HCT116 (cell line): ENCODE data around the gene SHC4. TPM values are rescaled to one million over a fixed set of nuclear protein-coding genes. Genes with fewer than 3 reads are reported as not detected.

ENCODE experiments used
- ATAC-seq: fragments of 200-7000 bp; cut with Tn5 transposase; 2 replicates; pipeline ENCODE4 v1.9.1; 2020; ENCODE audit warnings: mild to moderate bottlenecking, moderate library complexity
- BruUV-seq: library from RNA; stranded (reverse); fragments of 400-500 nt; replicated peaks from 2 replicates; lab custom pipeline; 2021; lab: Mats Ljungman, UMichigan
- CTCF ChIA-PET: fragments of 300-600 bp; sonication (Branson Sonifier 250); formaldehyde crosslinking; loops from one replicate; lab custom pipeline; 2021; ENCODE audit warnings: antibody characterized with exemption; lab: Charles Lee
- POLR2A ChIA-PET: fragments of 300-600, 350-600 bp; sonication (Branson Sonifier 250); formaldehyde crosslinking; loops from one replicate; lab custom pipeline; 2021; ENCODE audit warnings: antibody characterized with exemption; lab: Charles Lee
- RAD21 ChIA-PET, 2 experiments: fragments of 300-600 bp; sonication (Branson Sonifier 250); formaldehyde crosslinking; loops; one replicate each; lab custom pipeline; 2023; ENCODE audit warnings: low total read pairs in 2 of 2; ENCODE audit not compliant: uncharacterized antibody in 2 of 2, unreplicated experiment in 2 of 2, low non-redundant PET in 1 of 2; lab: Charles Lee
- DNase-seq: peaks from one replicate; pipeline ENCODE4 v3.0.0-alpha.2; 2010; ENCODE audit warnings: low read depth, low spot score
- H2AFZ ChIP-seq: fragments of 200-600 bp; shearing (Covaris generic), sonication (generic); 2 replicates; pipeline ENCODE4 v1.6.1; 2017; ENCODE audit warnings: low read depth, mixed run types, mixed read lengths, antibody characterized with exemption, low read length; ENCODE audit not compliant: poor library complexity, severe bottlenecking
- H3K27ac ChIP-seq: 2 replicates; pipeline ENCODE4 v1.5.1; 2012; ENCODE audit warnings: low read depth, low read length
- H3K27me3 ChIP-seq: fragments of 200-600 bp; sonication (generic); 2 replicates; pipeline ENCODE4 v1.6.1; 2016; ENCODE audit warnings: mixed run types, low read length, mixed read lengths; ENCODE audit not compliant: insufficient read depth
- H3K36me3 ChIP-seq, 2 experiments: fragments of 200-500 bp in 1 of 2; fragments of 200-600 bp in 1 of 2; sonication (Bioruptor generic) in 1 of 2; sonication (generic) in 1 of 2; 2 replicates each; pipeline versions ENCODE4 v1.5.1 to v1.6.1; 2014 to 2016; ENCODE audit warnings: low read length in 2 of 2, inconsistent platforms in 1 of 2, mixed read lengths in 1 of 2, mixed run types in 1 of 2; ENCODE audit not compliant: insufficient read depth in 2 of 2, control insufficient read depth in 1 of 2
- H3K4me1 ChIP-seq, 2 experiments: fragments of 200-600 bp in 1 of 2; sonication (generic) in 1 of 2; 2 replicates each; pipeline versions ENCODE4 v1.5.1 to v1.6.1; 2012 to 2017; ENCODE audit warnings: low read length in 2 of 2, inconsistent platforms in 1 of 2, mild to moderate bottlenecking in 1 of 2, mixed read lengths in 1 of 2, mixed run types in 1 of 2, moderate library complexity in 1 of 2; ENCODE audit not compliant: insufficient read depth in 2 of 2, control insufficient read depth in 1 of 2
- H3K4me2 ChIP-seq: fragments of 200-600 bp; sonication (generic); 2 replicates; pipeline ENCODE4 v1.6.1; 2017; ENCODE audit warnings: mixed run types, low read length, mixed read lengths
- H3K4me3 ChIP-seq, 2 experiments: fragments of 200-600 bp in 1 of 2; sonication (generic) in 1 of 2; replicated peaks in 1 of 2; 2 replicates each; pipeline ENCODE4 v1.5.1; 2011 to 2016; ENCODE audit warnings: low read length in 2 of 2, control low read depth in 1 of 2, low read depth in 1 of 2, mild to moderate bottlenecking in 1 of 2, mixed read lengths in 1 of 2, mixed run types in 1 of 2
- H3K79me2 ChIP-seq: fragments of 200-600 bp; sonication (generic); 2 replicates; pipeline ENCODE4 v1.6.1; 2017; ENCODE audit warnings: mild to moderate bottlenecking, mixed run types, low read length, moderate library complexity, mixed read lengths; ENCODE audit not compliant: insufficient read depth
- H3K9ac ChIP-seq: fragments of 200-600 bp; sonication (generic); 2 replicates; pipeline ENCODE4 v1.6.1; 2016; ENCODE audit warnings: low read length, mixed read lengths
- H3K9me2 ChIP-seq: fragments of 200-600 bp; sonication (generic), shearing (Covaris generic); 2 replicates; pipeline ENCODE4 v1.6.1; 2017; ENCODE audit warnings: mixed run types, mild to moderate bottlenecking, moderate library complexity; ENCODE audit not compliant: insufficient read depth
- H3K9me3 ChIP-seq, 2 experiments: fragments of 200-500 bp in 1 of 2; fragments of 200-600 bp in 1 of 2; sonication (Bioruptor generic) in 1 of 2; sonication (generic) in 1 of 2; 2 replicates each; pipeline ENCODE4 v1.6.1; 2014 to 2017; ENCODE audit warnings: low read length in 2 of 2, mixed read lengths in 2 of 2, inconsistent platforms in 1 of 2, low read depth in 1 of 2, mild to moderate bottlenecking in 1 of 2, mixed run types in 1 of 2, moderate library complexity in 1 of 2; ENCODE audit not compliant: control insufficient read depth in 1 of 2, insufficient read depth in 1 of 2
- H4K20me1 ChIP-seq: fragments of 200-600 bp; sonication (generic), shearing (Covaris generic); 2 replicates; pipeline ENCODE4 v1.6.1; 2017; ENCODE audit warnings: mixed run types, mild to moderate bottlenecking, moderate library complexity; ENCODE audit not compliant: insufficient read depth
- ATF3 ChIP-seq: IDR thresholded peaks from 2 replicates; pipeline ENCODE4 v1.6.1; 2012
- CTCF ChIP-seq, 3 experiments: fragments of 200-600 bp in 1 of 3; sonication (generic) in 1 of 3; IDR thresholded peaks in 2 of 3; conservative IDR thresholded peaks in 1 of 3; 2 replicates each; pipeline ENCODE4 v1.5.1; 2012 to 2017; ENCODE audit warnings: low read depth in 2 of 3, low read length in 2 of 3, antibody characterized with exemption in 1 of 3, borderline replicate concordance in 1 of 3, control low read depth in 1 of 3, mild to moderate bottlenecking in 1 of 3, mixed read lengths in 1 of 3, mixed run types in 1 of 3, moderate library complexity in 1 of 3; ENCODE audit not compliant: insufficient read depth in 1 of 3
- ELF1 ChIP-seq: IDR thresholded peaks from 2 replicates; pipeline ENCODE4 v1.6.1; 2012; ENCODE audit warnings: low read depth, borderline replicate concordance
- EZH2phosphoT487 ChIP-seq: fragments of 200-600 bp; IDR thresholded peaks from 2 replicates; pipeline ENCODE4 v1.6.1; 2018; ENCODE audit warnings: antibody characterized with exemption, borderline replicate concordance
- FOSL1 ChIP-seq: IDR thresholded peaks from 2 replicates; pipeline ENCODE4 v1.6.1; 2012; ENCODE audit warnings: low read depth
- MAX ChIP-seq: IDR thresholded peaks from 2 replicates; pipeline ENCODE4 v1.6.1; 2012
- POLR2A ChIP-seq: IDR thresholded peaks from 2 replicates; pipeline ENCODE4 v1.7.0; 2011; ENCODE audit warnings: borderline replicate concordance; ENCODE audit not compliant: insufficient read depth, insufficient read length; ENCODE audit errors: extremely low read depth
- SRF ChIP-seq: IDR thresholded peaks from 2 replicates; pipeline ENCODE4 v1.6.1; 2012; ENCODE audit warnings: low read depth
- TCF7L2 ChIP-seq: IDR thresholded peaks from 2 replicates; pipeline ENCODE4 v1.7.0; 2011; ENCODE audit warnings: borderline replicate concordance, inconsistent platforms; ENCODE audit not compliant: insufficient read depth, insufficient read length; ENCODE audit errors: extremely low read depth
- YY1 ChIP-seq: IDR thresholded peaks from 2 replicates; pipeline ENCODE4 v1.6.1; 2011; ENCODE audit warnings: low read length, low read depth, moderate library complexity, mild to moderate bottlenecking; ENCODE audit not compliant: insufficient replicate concordance; ENCODE audit errors: extremely low read depth
- ZBTB33 ChIP-seq: IDR thresholded peaks from 2 replicates; pipeline ENCODE4 v1.6.1; 2011; ENCODE audit warnings: mild to moderate bottlenecking, low read length, moderate library complexity; ENCODE audit not compliant: insufficient replicate concordance; ENCODE audit errors: extremely low read depth
- ZNF274 ChIP-seq: fragments of 200-500 bp; sonication (Bioruptor generic); IDR thresholded peaks from 2 replicates; pipeline ENCODE4 v1.6.1; 2014; ENCODE audit warnings: mild to moderate bottlenecking, low read depth, low read length, inconsistent platforms
- intact Hi-C: fragments of 100-400 bp; cut with micrococcal nuclease; formaldehyde crosslinking; loops from 2 replicates; pipeline ENCODE4 v1.10.0; 2022
- total RNA-seq: library from RNA; stranded (reverse); gene quantifications from one replicate; pipeline ENCODE4 v1.2.1, GENCODE V29; 2021; ENCODE audit not compliant: unreplicated experiment

The SHC4 gene
- total RNA-seq, 1 experiment from 2014 or later: 0.44 TPM

- Histone ChIP-seq H4K20me1 (no peaks in the 10 kb centered on the region), H3K9me3 (no peaks in the 10 kb centered on the region), H3K79me2 (no peaks in the 10 kb centered on the region), H3K9me2 (peaks cover under 1% of the 10 kb centered on the region; the same call in 1 of the 2 replicates), H3K4me2 (no peak overlapping the region), H2AFZ (peak overlapping the region; percentile 20), H3K4me1 (peaks cover 0 to 19% of the 10 kb centered on the region in 2 experiments; a peak in 2 of 4 replicates), H3K36me3 (no peaks in the 10 kb centered on the region), H3K4me3 (no peak overlapping the region), H3K9ac (no peak overlapping the region), H3K27ac (no peak overlapping the region), H3K27me3 (no peaks in the 10 kb centered on the region)
- intact Hi-C loops: no loop called here
- DNase-seq: no peak
- no TSS peak for BruUV-seq
- RAD21 ChIA-PET: no interaction called here
- no peak for ATAC-seq
- TF ChIP-seq CTCF (IDR thresholded peaks at IDR 0.05 in 2 of 3, conservative IDR thresholded peaks at IDR 0.05 in 1 of 3; ENCODE audit: borderline replicate concordance in 1 of 3, insufficient read depth in 1 of 3, low read depth in 2 of 3, low read length in 2 of 3) (no peak), SRF (no peak), ELF1 (no peak), ZNF274 (no peak), YY1 (no peak), ZBTB33 (no peak), POLR2A (no peak), MAX (no peak), FOSL1 (no peak), EZH2phosphoT487 (no peak), TCF7L2 (no peak), ATF3 (no peak)
- POLR2A ChIA-PET: interaction anchor here (0.6 kb wide), 1 partner anchor 19 kb away, joined by 3 read pairs; the partner anchor contains the start of gene SHC4
- CTCF ChIA-PET: interaction anchor here (1.0 to 1.8 kb wide), 2 partner anchors 19 to 30 kb away, joined by 5 read pairs; partner anchors contain the start of gene SHC4
These were observed 18.3 kb downstream of the SHC4 start for GRCh38 chr15:48945386-48945785.
